Body of pancreas (tissue), 4 donors: ENCODE data around the gene INPP5J. TPM values are rescaled to one million over a fixed set of nuclear protein-coding genes. Genes with fewer than 3 reads are reported as not detected.
A peak's percentile ranks its signal among the peaks of the same experiment; 100 is the strongest.
"Not testable (repeated sequence)": the region's sequence is repeated elsewhere in the genome, so short reads cannot be mapped to it uniquely, and the experiment has no call there.

Experiments
- ATAC-seq: fragments of 150-250 bp; one replicate; pipeline ENCODE4 v1.9.1; 2016
- DNase-seq, 4 donors: peaks; one replicate each; pipeline ENCODE4 v3.0.0-alpha.2; 2019
- H3K27ac ChIP-seq, 4 donors: fragments of 200-600 bp; sonication (generic); 1 replicate in 3 of 4; 2 replicates in 1 of 4; pipeline versions ENCODE4 v1.5.1 to v1.6.1; 2016 to 2019; ENCODE audit warnings: mild to moderate bottlenecking in 1 of 4, mixed read lengths in 1 of 4, moderate library complexity in 1 of 4
- H3K27me3 ChIP-seq, 2 donors: fragments of 200-600 bp; sonication (generic); one replicate each; pipeline ENCODE4 v1.6.0; 2016; ENCODE audit warnings: mild to moderate bottlenecking in 1 of 2
- H3K36me3 ChIP-seq, 2 donors: fragments of 200-600 bp; sonication (generic); replicated peaks in 1 of 2; 2 replicates each; pipeline ENCODE4 v1.5.1; 2016; ENCODE audit warnings: low read depth in 2 of 2; ENCODE audit not compliant: insufficient read depth in 1 of 2
- H3K4me1 ChIP-seq: fragments of 200-600 bp; sonication (generic); one replicate; pipeline ENCODE4 v1.6.0; 2016
- H3K4me3 ChIP-seq, 2 donors: fragments of 200-600 bp; sonication (generic); 1 replicate in 1 of 2; 2 replicates in 1 of 2; pipeline ENCODE4 v1.5.1; 2016 to 2019
- H3K9me3 ChIP-seq, 3 donors: fragments of 200-600 bp; sonication (generic); 1 replicate in 2 of 3; 2 replicates in 1 of 3; pipeline ENCODE4 v1.5.1; 2016
- POLR2A ChIP-seq, 3 donors: fragments of 450-650 bp; IDR thresholded peaks; one replicate each; pipeline ENCODE4 v1.6.1; 2016; ENCODE audit warnings: antibody characterized with exemption in 3 of 3, mild to moderate bottlenecking in 2 of 3
- WGBS, 2 donors: methylation state at CpG; one replicate each; pipeline ENCODE4 v1.1.5; 2017; 5-methylcytosine and 5-hydroxymethylcytosine counted together
- intact Hi-C: fragments of 100-400 bp; cut with DNase I; formaldehyde crosslinking; loops from one replicate; pipeline ENCODE4 v1.15.1; 2023
- total RNA-seq, 2 donors: library from RNA; depleted of rRNA; stranded (reverse); fragments of >200 nt; gene quantifications; one replicate each; pipeline ENCODE4 v1.1.0, GENCODE V29; 2016
- TF ChIP-seq, protein P1 (sequence below), 7 experiments: fragments of 450-650 bp in 4 of 7; fragments of 200-600 bp in 3 of 7; sonication (generic) in 3 of 7; IDR thresholded peaks; one replicate each; pipeline ENCODE4 v1.5.1; 2016 to 2019; ENCODE audit warnings: antibody characterized with exemption in 7 of 7

The INPP5J gene
- total RNA-seq, 2 donors from 2014 or later = 16.1 to 17.8 TPM

DNA sequence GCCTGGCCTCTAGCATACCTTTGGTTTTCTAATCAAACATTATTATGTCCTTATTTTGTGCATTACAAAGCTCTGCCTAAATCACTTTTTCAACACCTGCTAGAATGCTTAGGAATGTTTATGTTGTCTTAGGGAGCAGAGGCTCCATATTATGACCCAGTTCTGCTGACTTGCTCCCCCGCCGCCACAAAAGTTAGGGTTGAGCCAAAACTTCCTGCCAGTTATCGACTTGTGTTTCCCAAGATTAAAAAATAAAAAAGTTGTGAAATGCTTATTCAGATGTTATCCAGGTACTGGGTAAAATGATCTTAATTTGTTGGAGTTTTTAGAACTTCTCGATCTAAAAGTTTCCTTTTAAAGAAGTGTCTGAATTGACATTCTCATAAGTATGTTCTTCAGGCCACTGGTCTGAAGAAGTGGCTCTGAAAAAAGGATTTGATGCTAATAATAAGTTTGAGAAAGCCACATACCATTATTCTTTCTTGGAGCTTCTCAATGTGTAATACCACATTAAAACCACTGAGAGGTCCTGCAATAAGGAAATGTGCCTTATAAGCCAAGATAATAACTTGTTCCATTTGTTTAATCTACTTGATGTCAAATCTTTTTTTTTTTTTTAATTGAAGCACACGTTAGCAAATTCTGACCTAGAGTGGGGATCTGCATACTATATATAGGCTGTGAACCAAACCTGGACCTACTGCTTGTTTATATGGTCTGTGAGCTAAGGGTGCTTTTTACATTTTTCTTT is 39.4 kb downstream of the INPP5J start:
- Histone ChIP-seq H3K4me3 (no peak overlapping the region), H3K4me1 (peaks cover 30% of the 10 kb centered on the region), H3K27me3 (no peaks in the 10 kb centered on the region), H3K36me3 (no peaks in the 10 kb centered on the region), H3K27ac (peak overlapping the region in 3 of 4 donors; percentile 10 to 85 (median 50)), H3K9me3 (no peaks in the 10 kb centered on the region)
- ATAC-seq (no peak), DNase-seq (peak; percentile 29 to 41 (median 34))
- TF ChIP-seq, protein P1, sequence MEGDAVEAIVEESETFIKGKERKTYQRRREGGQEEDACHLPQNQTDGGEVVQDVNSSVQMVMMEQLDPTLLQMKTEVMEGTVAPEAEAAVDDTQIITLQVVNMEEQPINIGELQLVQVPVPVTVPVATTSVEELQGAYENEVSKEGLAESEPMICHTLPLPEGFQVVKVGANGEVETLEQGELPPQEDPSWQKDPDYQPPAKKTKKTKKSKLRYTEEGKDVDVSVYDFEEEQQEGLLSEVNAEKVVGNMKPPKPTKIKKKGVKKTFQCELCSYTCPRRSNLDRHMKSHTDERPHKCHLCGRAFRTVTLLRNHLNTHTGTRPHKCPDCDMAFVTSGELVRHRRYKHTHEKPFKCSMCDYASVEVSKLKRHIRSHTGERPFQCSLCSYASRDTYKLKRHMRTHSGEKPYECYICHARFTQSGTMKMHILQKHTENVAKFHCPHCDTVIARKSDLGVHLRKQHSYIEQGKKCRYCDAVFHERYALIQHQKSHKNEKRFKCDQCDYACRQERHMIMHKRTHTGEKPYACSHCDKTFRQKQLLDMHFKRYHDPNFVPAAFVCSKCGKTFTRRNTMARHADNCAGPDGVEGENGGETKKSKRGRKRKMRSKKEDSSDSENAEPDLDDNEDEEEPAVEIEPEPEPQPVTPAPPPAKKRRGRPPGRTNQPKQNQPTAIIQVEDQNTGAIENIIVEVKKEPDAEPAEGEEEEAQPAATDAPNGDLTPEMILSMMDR (IDR thresholded peaks at IDR 0.05) = peak in 5 of 7 experiments; percentile 11 to 33 (median 28)
- no peak for TF ChIP-seq POLR2A (IDR thresholded peaks at IDR 0.05)
- WGBS, 2 donors = 4 to 14% methylated on average over 5 of the region's 5 CpGs
- intact Hi-C loops = no loop called here

DNA sequence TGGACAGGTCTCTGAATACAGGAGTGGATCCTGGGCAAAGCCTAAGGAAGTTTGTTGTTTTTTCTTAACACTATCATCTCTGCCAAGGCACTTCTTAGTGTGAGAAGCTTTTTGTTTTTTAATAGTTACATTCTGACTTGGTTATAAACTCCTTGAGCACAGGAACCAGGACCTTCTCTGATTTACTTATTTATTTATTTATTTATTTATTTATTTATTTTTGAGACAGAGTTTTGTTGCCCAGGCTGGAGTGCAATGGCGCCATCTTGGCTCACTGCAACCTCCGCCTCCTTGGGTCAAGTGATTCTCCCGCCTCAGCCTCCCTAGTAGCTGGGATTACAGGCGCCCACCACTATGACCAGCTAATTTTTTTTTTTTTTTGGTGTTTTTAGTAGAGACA is 48.2 kb downstream of the INPP5J start:
- no peak for ATAC-seq
- TF ChIP-seq, protein P1 (IDR thresholded peaks at IDR 0.05) = no peak
- no peak for TF ChIP-seq POLR2A (IDR thresholded peaks at IDR 0.05)
- H3K27ac ChIP-seq = no peak overlapping the region
- H3K4me1 ChIP-seq = peaks cover 12% of the 10 kb centered on the region
- 94 to 100% methylated on average over 4 of the region's 4 CpGs for WGBS, 2 donors
- no peak for DNase-seq
- H3K36me3 ChIP-seq = no peaks in the 10 kb centered on the region
- no peaks in the 10 kb centered on the region for H3K9me3 ChIP-seq
- intact Hi-C loops = no loop called here
- H3K4me3 ChIP-seq = no peak overlapping the region
- H3K27me3 ChIP-seq = no peaks in the 10 kb centered on the region

DNA sequence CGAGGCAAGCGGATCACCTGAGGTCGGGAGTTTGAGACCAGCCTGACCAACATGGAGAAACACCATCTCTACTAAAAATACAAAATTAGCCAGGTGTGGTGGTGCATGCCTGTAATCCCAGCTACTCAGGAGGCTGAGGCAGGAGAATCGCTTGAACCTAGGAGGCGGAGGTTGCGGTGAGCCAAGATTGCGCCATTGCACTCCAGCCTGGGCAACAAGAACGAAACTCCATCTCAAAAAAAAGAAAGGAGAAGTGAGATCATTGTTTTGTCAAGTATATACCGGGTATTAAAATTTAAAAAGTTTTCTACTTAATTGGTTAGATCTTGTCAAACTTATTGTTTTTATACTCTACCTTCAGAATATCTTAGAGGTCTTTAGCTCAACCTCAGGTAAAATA is 49.0 kb downstream of the INPP5J start:
- H3K4me3 ChIP-seq, H3K27ac ChIP-seq, H3K9me3 ChIP-seq, intact Hi-C loops, H3K27me3 ChIP-seq, ATAC-seq, DNase-seq, H3K36me3 ChIP-seq: not testable (repeated sequence)
- 84 to 95% methylated on average over 9 of the region's 9 CpGs for WGBS, 2 donors
- H3K4me1 ChIP-seq = peaks cover 12% of the 10 kb centered on the region

DNA sequence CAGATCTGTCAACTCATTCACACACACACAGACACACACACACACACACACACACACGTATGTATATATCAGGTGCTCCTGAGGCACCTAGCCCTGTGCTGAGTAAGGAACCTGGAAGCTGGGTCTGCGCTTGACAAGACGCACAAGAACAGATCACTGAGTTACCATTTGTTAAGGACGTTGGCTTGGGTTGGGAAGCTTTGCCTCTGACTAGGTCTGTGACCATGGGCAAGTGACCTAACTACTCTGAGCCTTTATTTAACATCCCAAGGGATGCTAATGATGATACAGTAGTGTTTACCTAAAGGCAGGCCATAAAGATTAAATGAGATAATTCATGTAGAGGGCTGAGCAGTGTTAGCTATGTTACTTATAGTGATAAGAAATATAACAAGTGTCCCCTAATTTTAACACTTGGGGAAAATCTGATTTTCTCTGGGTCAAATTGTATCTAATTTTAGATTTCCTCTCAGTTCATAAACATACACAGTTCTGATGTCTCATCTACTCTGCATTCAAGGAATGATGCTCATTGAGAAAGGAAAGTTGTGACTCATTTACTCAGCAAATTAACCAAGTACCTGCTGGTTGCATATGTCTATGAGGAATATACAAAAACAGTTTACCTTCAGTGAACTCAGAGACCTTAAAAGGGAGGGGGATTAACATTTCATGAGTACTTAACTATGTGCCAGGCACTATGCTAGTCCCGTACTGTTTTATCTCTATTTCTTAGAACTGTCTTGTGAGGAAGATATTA is 50.8 kb downstream of the INPP5J start:
- no peak for TF ChIP-seq POLR2A (IDR thresholded peaks at IDR 0.05)
- TF ChIP-seq, protein P1 (IDR thresholded peaks at IDR 0.05) = no peak
- intact Hi-C loops = no loop called here
- Histone ChIP-seq H3K4me1 (peaks cover 5% of the 10 kb centered on the region), H3K9me3 (no peaks in the 10 kb centered on the region), H3K4me3 (no peak overlapping the region), H3K27me3 (no peaks in the 10 kb centered on the region), H3K27ac (no peak overlapping the region), H3K36me3 (no peaks in the 10 kb centered on the region)
- DNase-seq (no peak), ATAC-seq (no peak)
- WGBS, 2 donors = 74 to 80% methylated on average over 5 of the region's 5 CpGs

DNA sequence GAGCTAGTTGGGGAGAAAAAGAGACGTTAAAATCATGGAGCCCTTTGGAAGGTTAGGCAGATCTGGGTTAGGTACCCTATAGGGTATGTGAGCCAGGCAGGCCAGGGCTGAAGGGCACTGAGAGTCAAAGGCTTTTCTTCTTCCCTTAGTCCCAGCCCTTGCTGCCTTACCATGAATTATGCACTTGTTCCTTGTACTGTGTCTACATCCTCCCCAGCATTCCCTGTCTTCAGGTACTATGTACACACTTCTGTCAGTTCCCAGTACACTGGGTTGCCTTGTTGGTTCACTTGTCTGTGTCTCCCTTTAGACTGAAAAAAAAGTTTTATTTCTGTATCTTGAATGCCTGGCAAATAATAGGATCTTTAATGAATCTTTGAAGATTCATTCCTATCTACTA is 54.2 kb downstream of the INPP5J start:
- no peaks in the 10 kb centered on the region for H3K9me3 ChIP-seq
- H3K4me3 ChIP-seq = no peak overlapping the region
- WGBS, 2 donors = 83 to 84% methylated on average over 1 of the region's 1 CpG
- ATAC-seq = no peak
- TF ChIP-seq, protein P1 (IDR thresholded peaks at IDR 0.05) = no peak
- TF ChIP-seq POLR2A (IDR thresholded peaks at IDR 0.05) = no peak
- intact Hi-C loops = no loop called here
- no peaks in the 10 kb centered on the region for H3K27me3 ChIP-seq
- no peak for DNase-seq
- H3K36me3 ChIP-seq = no peaks in the 10 kb centered on the region
- H3K27ac ChIP-seq = no peak overlapping the region
- peaks cover 5% of the 10 kb centered on the region for H3K4me1 ChIP-seq
